Astrocyte (in vitro differentiated cells and primary cell): ENCODE measurements around the gene COL9A3.

Experiments
- EZH2 ChIP-seq: IDR thresholded peaks from 2 replicates; pipeline ENCODE4 v1.6.1; 2012; ENCODE audit warnings: mild to moderate bottlenecking, low read length, inconsistent platforms; ENCODE audit not compliant: insufficient read depth
- TF ChIP-seq, protein P1 (sequence below): IDR thresholded peaks from 2 replicates; pipeline ENCODE4 v1.5.1; 2011; ENCODE audit warnings: low read depth, mild to moderate bottlenecking, inconsistent platforms, low read length, moderate library complexity; ENCODE audit not compliant: insufficient read depth

DNA sequence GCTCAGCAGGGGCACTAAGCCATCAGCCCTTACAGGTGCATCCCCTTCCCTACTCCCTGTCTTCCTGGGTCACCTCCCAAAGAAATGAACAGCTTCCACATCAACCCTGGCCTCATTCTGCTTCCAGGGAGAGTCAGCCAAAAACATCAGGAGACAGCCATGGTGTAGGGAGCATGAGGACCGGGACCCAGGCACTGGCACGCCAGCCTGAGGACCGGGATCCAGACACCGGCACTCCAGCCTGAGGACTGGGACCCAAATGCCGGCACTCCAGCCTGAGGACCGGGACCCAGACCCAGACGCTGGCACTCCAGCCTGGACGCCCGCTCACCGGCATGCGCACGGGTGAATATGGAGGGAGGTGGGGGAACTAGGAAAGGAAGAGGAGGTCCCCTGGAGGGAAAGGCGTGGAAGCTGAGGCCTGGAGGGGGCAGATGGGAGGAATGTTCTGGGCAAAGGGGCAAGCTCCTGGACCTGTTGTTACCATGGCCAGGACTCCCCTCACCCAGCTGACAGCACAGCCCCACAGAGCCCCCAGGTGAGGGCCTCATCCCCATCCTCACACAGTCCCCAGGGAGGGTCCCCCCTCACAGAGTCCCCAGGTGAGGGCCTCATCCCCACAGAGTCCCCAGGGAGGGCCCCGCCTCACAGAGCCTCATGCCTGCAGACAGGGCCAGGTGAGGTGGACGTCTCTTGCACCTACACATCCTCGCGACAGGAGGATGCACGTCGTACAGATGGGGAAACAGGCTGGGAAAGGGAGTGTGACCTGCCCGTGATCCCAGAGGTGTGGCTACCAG lies 46.5 kb upstream of the COL9A3 start:
- TF ChIP-seq, protein P1, sequence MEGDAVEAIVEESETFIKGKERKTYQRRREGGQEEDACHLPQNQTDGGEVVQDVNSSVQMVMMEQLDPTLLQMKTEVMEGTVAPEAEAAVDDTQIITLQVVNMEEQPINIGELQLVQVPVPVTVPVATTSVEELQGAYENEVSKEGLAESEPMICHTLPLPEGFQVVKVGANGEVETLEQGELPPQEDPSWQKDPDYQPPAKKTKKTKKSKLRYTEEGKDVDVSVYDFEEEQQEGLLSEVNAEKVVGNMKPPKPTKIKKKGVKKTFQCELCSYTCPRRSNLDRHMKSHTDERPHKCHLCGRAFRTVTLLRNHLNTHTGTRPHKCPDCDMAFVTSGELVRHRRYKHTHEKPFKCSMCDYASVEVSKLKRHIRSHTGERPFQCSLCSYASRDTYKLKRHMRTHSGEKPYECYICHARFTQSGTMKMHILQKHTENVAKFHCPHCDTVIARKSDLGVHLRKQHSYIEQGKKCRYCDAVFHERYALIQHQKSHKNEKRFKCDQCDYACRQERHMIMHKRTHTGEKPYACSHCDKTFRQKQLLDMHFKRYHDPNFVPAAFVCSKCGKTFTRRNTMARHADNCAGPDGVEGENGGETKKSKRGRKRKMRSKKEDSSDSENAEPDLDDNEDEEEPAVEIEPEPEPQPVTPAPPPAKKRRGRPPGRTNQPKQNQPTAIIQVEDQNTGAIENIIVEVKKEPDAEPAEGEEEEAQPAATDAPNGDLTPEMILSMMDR = no peak
- no peak for TF ChIP-seq EZH2
